GM19023 (cell line): Measurements from ENCODE around the gene ZBTB25.
A peak's percentile ranks its signal among the peaks of the same experiment; 100 is the strongest.

Source experiments
- ATAC-seq: cut with Tn5 transposase; IDR thresholded peaks from one replicate; pipeline ENCODE4 v1.9.1; 2021; ENCODE audit warnings: mild to moderate bottlenecking, moderate library complexity; ENCODE audit not compliant: unreplicated experiment

ZBTB25 gene

GRCh38 chr14:64516969-64517368 lies 13.3 kb upstream of the ZBTB25 start:
- ATAC-seq = no peak

GRCh38 chr14:64515053-64515452 lies 11.4 kb upstream of the ZBTB25 start:
- ATAC-seq = no peak

GRCh38 chr14:64513271-64513670 lies 9.6 kb upstream of the ZBTB25 start:
- ATAC-seq = no peak

- no peak for ATAC-seq
Measured at GRCh38 chr14:64510825-64511671, 7.4 kb upstream of the ZBTB25 start.

GRCh38 chr14:64509036-64509435 lies 5.4 kb upstream of the ZBTB25 start:
- no peak for ATAC-seq

DNA sequence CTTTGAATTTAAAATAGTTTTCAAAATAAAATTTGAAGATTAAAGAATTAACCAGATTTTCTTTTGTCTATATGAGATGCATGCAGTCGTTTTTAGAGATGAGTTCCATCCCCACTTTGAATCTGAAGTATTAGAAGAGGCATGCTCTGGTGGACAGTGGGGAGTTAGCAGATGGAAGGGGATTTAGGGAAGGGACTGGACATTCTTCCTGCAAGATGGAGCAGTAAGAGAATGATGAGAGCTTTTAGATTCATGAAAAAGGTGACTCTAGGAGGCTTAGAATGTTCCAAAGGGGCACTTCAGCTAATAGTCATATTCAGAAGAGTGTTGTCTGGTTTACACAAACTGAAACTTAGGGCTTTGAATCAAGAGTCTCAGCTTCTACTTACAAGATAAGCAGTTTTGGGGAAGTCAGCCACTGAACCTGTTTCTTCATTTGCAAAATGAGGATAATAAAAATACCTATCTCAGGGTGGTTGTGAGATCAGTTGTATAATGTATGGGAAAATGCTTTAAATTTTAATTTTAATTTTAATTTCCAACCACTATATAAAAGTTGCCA lies 4.7 kb upstream of the ZBTB25 start:
- no peak for ATAC-seq

- ATAC-seq = no peak
Measured at GRCh38 chr14:64507376-64508156, 3.9 kb upstream of the ZBTB25 start.

DNA sequence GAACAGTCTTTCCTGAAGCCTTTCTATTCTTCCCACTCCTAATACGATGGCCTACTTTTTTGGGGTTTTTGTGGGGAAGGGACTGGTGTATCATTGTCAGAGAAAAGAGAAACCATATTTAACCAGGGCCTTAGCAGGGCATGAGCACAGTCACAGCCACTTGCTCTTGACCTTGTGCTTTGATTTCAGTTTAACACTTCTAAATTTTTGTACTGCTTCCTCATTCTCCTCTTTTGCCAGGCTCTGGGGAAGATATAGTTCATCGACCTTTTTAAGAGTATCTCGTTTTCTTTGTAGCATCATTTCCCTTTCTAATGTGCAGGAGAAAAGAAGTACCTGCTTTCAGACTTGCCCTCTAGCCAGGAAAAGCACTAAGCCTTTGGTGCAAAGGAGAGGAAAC lies 3.1 kb upstream of the ZBTB25 start:
- ATAC-seq = no peak

GRCh38 chr14:64504897-64505794 lies 1.5 kb upstream of the ZBTB25 start:
- peak; percentile 20 for ATAC-seq

DNA sequence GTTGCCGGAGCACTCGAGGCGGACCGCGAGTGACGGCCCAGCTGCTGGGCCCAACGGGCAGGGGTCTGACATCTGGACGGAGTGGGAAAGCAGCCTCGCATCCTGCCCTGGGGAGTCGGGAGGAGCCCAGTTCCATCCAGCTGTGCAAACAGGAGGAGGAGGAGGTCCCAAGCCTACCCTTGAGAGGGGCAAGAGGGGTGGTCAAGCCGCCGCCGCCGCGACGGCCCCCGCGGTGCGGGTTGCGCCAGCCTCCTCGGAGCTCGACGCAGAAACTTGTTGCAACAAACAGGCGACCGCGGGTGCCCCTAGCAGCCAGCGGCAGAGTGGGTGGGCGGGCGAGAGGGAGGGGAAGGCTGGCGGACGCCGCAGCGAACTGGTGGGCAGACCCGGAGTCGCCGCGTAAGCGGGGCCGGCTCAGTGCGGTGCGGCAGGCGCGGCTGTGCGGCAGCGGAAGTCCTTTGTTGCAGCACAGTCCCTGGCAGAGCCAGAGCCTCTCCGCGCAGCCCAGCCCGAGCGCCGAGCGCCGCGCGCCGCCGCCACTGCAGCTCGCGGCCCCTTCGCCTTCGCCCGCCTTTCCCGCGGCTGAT lies 765 bp upstream of the ZBTB25 start, which contains the start of gene ZBTB1:
Gene ZBTB1 (plus strand): TSS at position 461 of the 587 bp plus-strand sequence. CDS start 16,735 bp downstream, outside the sequence.
- peak; percentile 25 for ATAC-seq

GRCh38 chr14:64502887-64503433 lies 678 bp downstream of the ZBTB25 start:
- ATAC-seq = peak; percentile 3

GRCh38 chr14:64502456-64502855 lies 1.2 kb downstream of the ZBTB25 start:
- no peak for ATAC-seq

- ATAC-seq = no peak
Measured at GRCh38 chr14:64501411-64502171, 2.0 kb downstream of the ZBTB25 start.

DNA sequence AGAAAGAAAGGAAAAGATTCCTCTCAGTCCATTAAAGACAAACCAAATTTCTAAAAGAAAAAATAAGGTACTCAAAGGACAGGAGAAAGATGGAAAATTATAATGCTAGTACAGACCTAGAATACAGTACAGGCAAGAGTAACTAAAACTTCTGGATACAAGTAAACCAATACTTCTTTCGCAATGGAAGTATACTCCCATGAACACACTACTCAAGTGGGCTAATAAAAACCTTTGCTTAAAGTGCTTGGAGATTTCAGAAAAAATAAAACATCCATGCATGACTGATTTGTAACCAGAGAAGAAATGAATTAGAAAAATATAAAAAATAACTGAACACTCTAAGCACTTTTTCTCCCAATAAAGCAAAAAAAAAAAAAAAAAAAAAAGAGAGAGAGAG lies 3.5 kb downstream of the ZBTB25 start:
- ATAC-seq = no peak

DNA sequence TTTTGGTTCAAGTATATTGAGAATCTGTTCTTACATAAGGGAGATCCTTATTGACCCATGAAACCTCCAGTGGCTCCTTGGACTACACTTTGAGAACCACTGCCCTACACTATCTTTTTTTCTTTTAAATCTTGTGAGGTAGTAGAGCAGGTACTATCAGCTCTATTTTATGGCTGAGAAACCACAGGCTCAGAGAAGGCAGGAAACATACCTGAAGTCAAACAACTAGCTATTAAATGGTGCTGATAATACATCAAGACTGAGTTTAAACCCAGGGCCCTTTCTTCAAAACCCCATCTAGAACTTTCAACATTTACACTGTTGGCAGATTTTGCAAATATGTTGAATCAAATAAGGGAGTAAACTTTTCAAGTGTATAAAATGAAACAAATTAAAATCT lies 6.9 kb downstream of the ZBTB25 start:
- ATAC-seq = no peak

DNA sequence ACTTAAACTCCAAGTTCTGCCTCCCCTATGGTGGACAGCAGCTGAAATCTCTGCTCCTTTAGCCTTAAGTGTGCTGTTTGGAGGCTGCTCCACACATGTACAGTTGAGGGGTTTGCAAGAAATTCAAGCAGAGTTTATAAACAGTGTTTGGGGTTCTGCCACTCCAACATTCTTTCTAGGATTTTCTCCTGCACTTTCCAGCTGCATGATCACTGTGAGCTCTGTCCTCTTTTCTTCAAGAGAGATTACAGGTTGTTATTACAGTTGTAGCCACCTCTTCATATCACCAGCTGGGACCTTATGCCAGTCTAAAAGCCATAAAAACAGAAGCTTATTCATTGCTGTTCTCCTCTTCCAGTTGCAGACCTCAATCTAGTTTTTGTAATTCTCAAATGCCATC lies 8.4 kb downstream of the ZBTB25 start:
- ATAC-seq = no peak

GRCh38 chr14:64493455-64493854 lies 10.2 kb downstream of the ZBTB25 start:
- no peak for ATAC-seq

- no peak for ATAC-seq
Measured at GRCh38 chr14:64491637-64492036, 12.0 kb downstream of the ZBTB25 start.

DNA sequence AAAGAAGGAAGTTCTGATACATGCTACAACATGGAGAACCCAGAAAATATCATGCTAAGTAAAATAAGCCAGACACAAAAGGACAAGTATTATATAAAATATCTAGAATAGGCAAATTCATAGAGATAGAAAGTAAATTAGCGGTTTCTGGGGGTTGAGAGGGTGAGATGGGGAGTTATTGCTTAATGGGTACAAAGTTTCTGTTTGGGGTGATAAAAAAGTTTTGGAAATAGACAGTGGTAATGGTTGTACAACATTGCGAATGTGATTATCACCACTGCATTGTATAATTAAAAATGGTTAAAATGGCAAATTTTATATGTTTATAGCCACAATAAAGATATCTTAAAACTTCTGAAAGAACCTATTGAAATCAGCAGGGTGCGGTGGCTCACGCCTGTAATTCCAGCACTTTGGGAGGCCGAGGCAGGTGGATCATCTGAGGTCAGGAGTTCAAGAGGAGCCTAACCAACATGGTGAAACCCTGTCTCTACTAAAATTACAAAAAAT lies 15.0 kb downstream of the ZBTB25 start:
- no peak for ATAC-seq
